Measurements from ENCODE around the gene PPP4R3A. TPM values are rescaled to one million over a fixed set of nuclear protein-coding genes. Genes with fewer than 3 reads are reported as not detected.
A peak's percentile ranks its signal among the peaks of the same experiment; 100 is the strongest.
"Not testable (repeated sequence)": the region's sequence is repeated elsewhere in the genome, so short reads cannot be mapped to it uniquely, and the experiment has no call there.

PPP4R3A gene
- polyA plus RNA-seq (2012; ENCODE audit: missing spikeins), result 60.7 TPM

GRCh38 chr14:91510171-91511042, at the start of gene PPP4R3A:
Gene PPP4R3A, minus strand, starts transcription at chr14:91510310. Its CDS starts 663 bp downstream, at chr14:91509647.
- peak; percentile 100 for FAIRE-seq
- TF ChIP-seq POLR2A (IDR thresholded peaks at IDR 0.05; ENCODE audit: low read depth, low read length) (peak; percentile 95), POLR2AphosphoS5 (IDR thresholded peaks at IDR 0.05; ENCODE audit: low read depth, low read length) (peak; percentile 90), TAF1 (IDR thresholded peaks at IDR 0.05; ENCODE audit: borderline replicate concordance, low read depth, low read length) (peak; percentile 99)

DNA sequence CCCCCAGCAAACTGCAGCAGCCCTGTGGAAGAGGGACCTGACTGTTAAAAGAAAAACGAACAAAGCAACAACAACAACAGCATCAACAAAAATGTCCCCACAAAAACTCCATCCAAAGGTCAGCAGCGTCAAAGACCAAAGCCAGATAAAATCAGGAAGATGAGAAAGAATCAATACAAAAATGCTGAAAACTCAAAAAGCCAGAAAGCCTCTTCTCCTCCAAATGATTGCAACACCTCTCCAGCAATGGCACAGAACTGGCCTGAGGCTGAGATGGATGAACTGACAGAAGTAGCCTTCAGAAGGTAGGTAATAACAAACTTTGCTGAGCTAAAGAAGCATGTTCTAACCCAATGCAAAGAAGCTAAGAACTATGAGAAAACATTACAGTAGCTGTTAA, 45.4 kb upstream of the PPP4R3A start:
- FAIRE-seq (no peak), DNase-seq (ENCODE audit: insufficient read length) (no peak)
- no peak for TF ChIP-seq POLR2A (IDR thresholded peaks at IDR 0.05; ENCODE audit: low read depth, low read length)
- TF ChIP-seq TAF1 (IDR thresholded peaks at IDR 0.05; ENCODE audit: borderline replicate concordance, low read depth, low read length), result no peak
- no peak for TF ChIP-seq POLR2AphosphoS5 (IDR thresholded peaks at IDR 0.05; ENCODE audit: low read depth, low read length)

More at GRCh38 chr14:91510171-91511042, at the start of gene PPP4R3A:
- peak; percentile 90 for DNase-seq (ENCODE audit: insufficient read length)

GRCh38 chr14:91554535-91555332, 44.6 kb upstream of the PPP4R3A start:
- FAIRE-seq (no peak), DNase-seq (ENCODE audit: insufficient read length) (no peak)
- TF ChIP-seq POLR2AphosphoS5 (IDR thresholded peaks at IDR 0.05; ENCODE audit: low read depth, low read length), result no peak
- no peak for TF ChIP-seq TAF1 (IDR thresholded peaks at IDR 0.05; ENCODE audit: borderline replicate concordance, low read depth, low read length)
- no peak for TF ChIP-seq POLR2A (IDR thresholded peaks at IDR 0.05; ENCODE audit: low read depth, low read length)

GRCh38 chr14:91548108-91548507, 38.0 kb upstream of the PPP4R3A start:
- DNase-seq (ENCODE audit: insufficient read length), result no peak
- TF ChIP-seq POLR2A (IDR thresholded peaks at IDR 0.05; ENCODE audit: low read depth, low read length) (no peak), TAF1 (IDR thresholded peaks at IDR 0.05; ENCODE audit: borderline replicate concordance, low read depth, low read length) (no peak), POLR2AphosphoS5 (IDR thresholded peaks at IDR 0.05; ENCODE audit: low read depth, low read length) (no peak)
- FAIRE-seq, result no peak

GRCh38 chr14:91545946-91546716, 36.0 kb upstream of the PPP4R3A start:
- DNase-seq (ENCODE audit: insufficient read length) (no peak), FAIRE-seq (no peak)
- TF ChIP-seq TAF1 (IDR thresholded peaks at IDR 0.05; ENCODE audit: borderline replicate concordance, low read depth, low read length) (no peak), POLR2AphosphoS5 (IDR thresholded peaks at IDR 0.05; ENCODE audit: low read depth, low read length) (no peak), POLR2A (IDR thresholded peaks at IDR 0.05; ENCODE audit: low read depth, low read length) (no peak)

- DNase-seq (ENCODE audit: insufficient read length) (no peak), FAIRE-seq (no peak)
These were observed 35.1 kb upstream of the PPP4R3A start for GRCh38 chr14:91545204-91545603.

GRCh38 chr14:91536327-91536726, 26.2 kb upstream of the PPP4R3A start:
- DNase-seq (ENCODE audit: insufficient read length), result no peak
- no peak for FAIRE-seq
- TF ChIP-seq POLR2AphosphoS5 (IDR thresholded peaks at IDR 0.05; ENCODE audit: low read depth, low read length), result no peak
- TF ChIP-seq POLR2A (IDR thresholded peaks at IDR 0.05; ENCODE audit: low read depth, low read length), result no peak
- TF ChIP-seq TAF1 (IDR thresholded peaks at IDR 0.05; ENCODE audit: borderline replicate concordance, low read depth, low read length), result no peak

More at GRCh38 chr14:91545204-91545603, 35.1 kb upstream of the PPP4R3A start:
- TF ChIP-seq POLR2AphosphoS5 (IDR thresholded peaks at IDR 0.05; ENCODE audit: low read depth, low read length), result no peak
- no peak for TF ChIP-seq TAF1 (IDR thresholded peaks at IDR 0.05; ENCODE audit: borderline replicate concordance, low read depth, low read length)
- no peak for TF ChIP-seq POLR2A (IDR thresholded peaks at IDR 0.05; ENCODE audit: low read depth, low read length)

- not testable (repeated sequence) for FAIRE-seq; DNase-seq (ENCODE audit: insufficient read length)
These were observed 23.9 kb upstream of the PPP4R3A start for GRCh38 chr14:91534059-91534458.

- DNase-seq (ENCODE audit: insufficient read length) (no peak), FAIRE-seq (no peak)
- TF ChIP-seq TAF1 (IDR thresholded peaks at IDR 0.05; ENCODE audit: borderline replicate concordance, low read depth, low read length) (no peak), POLR2A (IDR thresholded peaks at IDR 0.05; ENCODE audit: low read depth, low read length) (no peak), POLR2AphosphoS5 (IDR thresholded peaks at IDR 0.05; ENCODE audit: low read depth, low read length) (no peak)
These were observed 23.5 kb upstream of the PPP4R3A start for GRCh38 chr14:91533623-91534022.

- FAIRE-seq, result no peak
- TF ChIP-seq POLR2A (IDR thresholded peaks at IDR 0.05; ENCODE audit: low read depth, low read length) (no peak), TAF1 (IDR thresholded peaks at IDR 0.05; ENCODE audit: borderline replicate concordance, low read depth, low read length) (no peak), POLR2AphosphoS5 (IDR thresholded peaks at IDR 0.05; ENCODE audit: low read depth, low read length) (no peak)
- DNase-seq (ENCODE audit: insufficient read length), result no peak
These were observed 13.9 kb upstream of the PPP4R3A start for GRCh38 chr14:91523972-91524371.

DNA sequence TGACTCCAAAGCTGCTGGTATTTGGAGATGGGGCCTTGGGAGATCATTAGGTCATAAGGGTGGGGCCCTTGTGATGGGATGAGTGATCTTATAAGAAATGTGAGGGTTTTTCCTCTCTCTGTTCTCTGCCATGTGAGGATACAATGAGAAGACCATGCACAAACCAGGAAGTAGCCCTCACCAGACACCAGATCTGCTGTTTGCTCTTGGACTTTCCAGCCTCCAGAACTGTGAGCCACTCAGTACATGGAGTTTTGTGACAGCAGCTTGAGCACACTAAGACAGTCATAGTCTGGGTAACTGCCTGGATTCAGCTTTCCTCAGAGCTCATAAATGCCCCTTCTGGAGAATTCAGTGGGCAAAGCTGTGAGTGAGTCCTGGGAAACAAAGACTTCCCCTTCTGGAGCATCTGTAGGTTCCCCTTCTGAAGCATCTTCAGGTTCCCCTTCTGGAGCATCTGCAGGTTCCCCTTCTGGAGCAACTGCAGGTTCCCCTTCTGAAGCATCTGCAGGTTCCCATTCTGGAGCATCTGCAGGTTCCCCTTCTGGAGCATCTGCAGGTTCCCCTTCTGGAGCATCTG, 11.0 kb upstream of the PPP4R3A start:
- TF ChIP-seq POLR2AphosphoS5 (IDR thresholded peaks at IDR 0.05; ENCODE audit: low read depth, low read length), result no peak
- DNase-seq (ENCODE audit: insufficient read length) (no peak), FAIRE-seq (no peak)

Measured in GM12892 (cell line).